OCI-LY1 (cell line): ENCODE results near the gene JAKMIP2.

Experiments
- CTCF ChIP-seq: fragments of 200-600 bp; sonication (generic), shearing (Covaris generic); IDR thresholded peaks from 2 replicates; pipeline ENCODE4 v1.5.1; 2017; ENCODE audit warnings: mild to moderate bottlenecking, antibody characterized with exemption, low read length, moderate library complexity, mixed read lengths
- EZH2 ChIP-seq: fragments of 200-600 bp; sonication (generic), shearing (Covaris generic); IDR thresholded peaks from 2 replicates; pipeline ENCODE4 v1.8.0; 2017; ENCODE audit warnings: borderline replicate concordance, mixed run types, mild to moderate bottlenecking, antibody characterized with exemption, low read length, moderate library complexity, mixed read lengths

DNA sequence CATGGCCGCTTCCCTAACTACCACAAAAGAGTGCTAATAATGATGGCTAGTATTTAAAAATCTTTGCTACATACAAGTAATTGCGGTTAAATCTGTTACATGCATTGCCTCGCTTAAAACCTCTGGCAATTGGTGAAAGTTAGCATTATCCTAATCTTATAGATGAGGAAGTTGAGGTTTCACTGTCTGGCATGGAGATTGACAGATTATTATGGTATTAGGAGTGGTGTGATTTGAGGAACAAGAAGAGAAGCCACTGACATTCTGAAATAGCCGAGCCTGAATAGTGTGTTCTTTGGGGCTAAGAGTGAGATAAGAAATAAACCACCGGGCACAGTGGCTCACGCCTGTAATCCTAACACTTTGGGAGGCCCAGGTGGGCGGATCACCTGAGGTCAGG is 227.4 kb downstream of the JAKMIP2 start:
- TF ChIP-seq CTCF = no peak
- TF ChIP-seq EZH2 = no peak
